ENCODE measurements around the gene P3H2.

DNA sequence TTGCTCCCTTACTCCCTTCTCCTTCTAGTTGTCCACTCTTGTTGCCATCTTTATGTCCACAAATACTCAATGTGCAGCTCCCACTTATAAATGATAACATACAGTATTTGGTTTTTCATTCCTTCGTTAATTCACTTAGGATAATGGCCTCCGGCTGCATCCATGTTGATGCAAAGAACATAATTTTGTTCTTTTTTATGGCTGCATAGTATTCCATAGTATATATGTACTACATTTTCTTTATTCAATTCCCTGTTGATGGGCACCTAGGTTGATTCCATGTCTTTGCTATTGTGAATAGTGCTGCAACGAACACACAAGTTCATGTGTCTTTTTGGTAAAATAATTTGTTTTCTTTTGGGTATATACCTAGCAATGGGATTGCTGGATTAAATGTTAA is 21.3 kb upstream of the P3H2 start:
- TF ChIP-seq POLR2A (IDR thresholded peaks at IDR 0.05; ENCODE audit: low read depth, low read length) (no peak), TAF1 (IDR thresholded peaks at IDR 0.05; ENCODE audit: low read depth, low read length) (no peak)
